ENCODE data around the gene HELZ.
"Not testable (repeated sequence)": the region's sequence is repeated elsewhere in the genome, so short reads cannot be mapped to it uniquely, and the experiment has no call there.

Gene HELZ

DNA sequence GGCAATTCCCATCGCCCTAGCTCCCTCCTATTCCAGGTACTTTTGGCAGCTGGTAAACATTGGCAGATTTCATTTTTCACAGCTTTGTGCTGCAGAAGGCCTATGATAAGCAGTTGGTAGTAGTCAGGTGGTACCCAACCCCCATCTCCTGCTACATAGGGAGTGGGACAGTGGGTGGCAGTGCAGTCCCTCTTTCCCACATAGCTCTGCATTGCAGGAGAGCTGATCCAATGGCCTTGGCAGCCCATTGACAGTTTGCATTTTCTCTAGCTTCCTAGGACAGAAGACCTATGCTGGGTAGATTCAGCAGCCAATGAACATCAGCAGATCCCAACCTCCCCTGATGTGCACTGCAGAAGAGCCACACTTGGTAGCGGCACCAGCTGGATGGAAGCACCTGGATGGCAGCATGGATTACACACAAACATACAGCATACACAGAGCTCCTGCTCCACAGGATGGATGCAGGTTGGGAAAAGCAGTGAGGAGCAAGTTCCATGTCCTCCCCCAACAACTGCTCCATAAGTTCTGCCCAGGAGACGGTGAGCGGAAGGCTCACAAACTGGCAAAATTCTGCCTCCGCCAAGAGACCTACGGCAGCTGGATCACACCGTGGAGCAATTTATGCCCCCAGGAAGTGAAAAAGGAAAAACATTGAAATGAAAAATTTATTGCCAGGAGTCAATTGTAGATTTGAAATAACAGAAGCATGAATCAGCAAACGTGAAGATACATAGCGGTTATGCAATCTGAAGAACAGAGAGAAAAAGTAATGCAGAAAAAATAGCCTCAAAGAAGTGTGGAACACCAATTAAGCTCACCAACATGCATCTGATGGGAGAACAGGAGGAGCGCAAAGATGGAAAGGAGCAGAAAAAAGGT, 105.0 kb downstream of the HELZ start:
- no peak for DNase-seq (ENCODE audit: low spot score)

GRCh38 chr17:67139289-67139688, 105.7 kb downstream of the HELZ start:
- no peak for DNase-seq (ENCODE audit: low spot score)

- no peak for DNase-seq (ENCODE audit: low spot score)
These were observed 106.6 kb downstream of the HELZ start for GRCh38 chr17:67138392-67138791.

- no peak for DNase-seq (ENCODE audit: low spot score)
These were observed 107.1 kb downstream of the HELZ start for GRCh38 chr17:67137860-67138259.

DNA sequence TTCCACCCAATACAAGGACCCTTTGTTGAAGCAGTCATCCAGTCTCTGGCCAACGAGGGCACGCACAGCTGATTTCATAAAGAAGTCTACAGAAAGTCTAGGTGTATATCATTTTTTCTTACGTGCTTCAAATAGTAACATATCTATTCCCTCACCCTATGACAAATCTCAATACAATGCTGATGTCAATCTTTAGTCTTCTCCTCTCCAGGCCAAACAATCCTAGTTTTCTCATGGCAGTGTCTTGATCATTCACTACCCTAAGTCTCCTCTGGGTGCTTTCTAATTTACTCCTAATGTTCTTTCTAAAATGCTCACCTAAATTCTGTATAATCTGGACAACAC, 108.0 kb downstream of the HELZ start:
- no peak for DNase-seq (ENCODE audit: low spot score)

DNA sequence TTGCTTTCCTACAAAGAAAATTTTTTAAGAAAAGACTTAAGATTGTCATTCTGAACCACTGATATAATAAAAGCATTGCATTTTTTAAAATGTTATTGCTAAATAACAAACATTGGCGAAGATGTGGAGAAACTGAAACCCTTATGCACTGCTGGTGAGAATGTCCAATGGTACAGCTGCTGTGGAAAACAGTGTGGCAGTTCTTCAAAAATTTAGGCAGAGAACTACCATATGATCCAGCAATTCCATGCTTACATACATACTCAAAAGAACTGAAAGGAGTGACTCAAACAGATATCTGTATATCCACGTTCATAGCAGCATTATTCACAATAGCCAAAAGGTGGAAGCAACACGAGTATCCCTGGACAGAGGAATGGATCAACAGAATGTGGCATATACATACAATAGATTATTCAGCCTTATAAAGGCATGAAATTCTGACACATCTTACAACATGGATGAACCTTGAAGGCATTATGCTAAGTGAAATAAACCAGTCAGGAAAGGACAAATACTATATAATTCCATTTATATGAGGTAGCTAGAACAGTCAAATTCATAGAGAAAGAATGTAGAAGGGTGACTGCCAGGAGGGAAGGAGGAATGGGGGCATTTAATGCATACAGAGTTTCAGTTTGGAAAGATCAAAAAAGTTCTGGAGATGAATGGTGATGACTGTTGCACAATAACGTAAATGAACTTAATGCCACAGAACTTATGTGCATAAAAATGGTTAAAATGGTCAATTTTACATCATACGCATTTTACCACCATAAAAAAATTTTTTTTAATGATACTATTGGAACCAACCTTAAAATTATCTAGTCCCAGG, 108.6 kb downstream of the HELZ start:
- no peak for DNase-seq (ENCODE audit: low spot score)

DNA sequence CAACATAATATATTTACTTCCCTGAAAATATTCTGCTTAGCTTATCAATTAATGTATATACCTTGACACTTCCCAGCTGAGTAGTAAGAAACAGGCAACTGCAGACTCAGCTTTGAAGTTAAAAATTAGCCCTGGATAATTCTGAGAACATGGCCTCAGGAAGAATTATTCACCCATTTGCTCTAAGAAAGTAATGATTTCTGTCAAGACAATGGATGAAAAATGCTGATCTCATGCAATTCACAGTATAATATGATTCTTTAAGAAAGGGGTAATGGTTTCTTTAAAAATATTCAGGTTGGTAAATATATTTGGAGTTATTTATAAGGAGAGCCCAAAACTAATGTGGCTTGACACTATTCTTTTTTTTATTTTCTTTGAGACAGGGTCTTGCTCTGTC, 111.8 kb downstream of the HELZ start:
- no peak for DNase-seq (ENCODE audit: low spot score)

- DNase-seq (ENCODE audit: low spot score): no peak
These were observed 112.6 kb downstream of the HELZ start for GRCh38 chr17:67132366-67132765.

DNA sequence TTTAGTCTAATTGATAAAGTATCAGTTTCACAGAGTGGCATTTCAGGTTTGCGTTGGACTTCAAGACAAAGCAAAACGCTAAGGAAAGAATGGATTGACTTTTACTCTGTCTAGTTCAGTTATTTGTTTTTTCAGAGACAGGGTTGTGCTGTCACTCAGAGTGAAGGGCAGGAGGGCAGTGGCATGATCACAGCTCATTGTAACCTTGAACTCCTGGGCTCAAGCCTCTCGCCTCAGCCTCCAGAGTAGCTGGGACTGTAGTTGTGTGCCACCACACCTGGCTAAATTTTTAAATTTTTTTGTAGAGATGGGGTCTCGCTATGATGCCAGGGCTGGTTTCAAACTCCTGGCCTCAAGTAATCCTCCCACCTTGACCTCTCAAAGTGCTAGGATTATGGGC, 114.2 kb downstream of the HELZ start:
- DNase-seq (ENCODE audit: low spot score): no peak

GRCh38 chr17:67129283-67129682, 115.7 kb downstream of the HELZ start:
- no peak for DNase-seq (ENCODE audit: low spot score)

- DNase-seq (ENCODE audit: low spot score): no peak
These were observed 116.3 kb downstream of the HELZ start for GRCh38 chr17:67128700-67129099.

GRCh38 chr17:67127925-67128324, 117.1 kb downstream of the HELZ start:
- no peak for DNase-seq (ENCODE audit: low spot score)

GRCh38 chr17:67126983-67127382, 118.0 kb downstream of the HELZ start:
- DNase-seq (ENCODE audit: low spot score): no peak

GRCh38 chr17:67126543-67126942, 118.5 kb downstream of the HELZ start:
- DNase-seq (ENCODE audit: low spot score): not testable (repeated sequence)

DNA sequence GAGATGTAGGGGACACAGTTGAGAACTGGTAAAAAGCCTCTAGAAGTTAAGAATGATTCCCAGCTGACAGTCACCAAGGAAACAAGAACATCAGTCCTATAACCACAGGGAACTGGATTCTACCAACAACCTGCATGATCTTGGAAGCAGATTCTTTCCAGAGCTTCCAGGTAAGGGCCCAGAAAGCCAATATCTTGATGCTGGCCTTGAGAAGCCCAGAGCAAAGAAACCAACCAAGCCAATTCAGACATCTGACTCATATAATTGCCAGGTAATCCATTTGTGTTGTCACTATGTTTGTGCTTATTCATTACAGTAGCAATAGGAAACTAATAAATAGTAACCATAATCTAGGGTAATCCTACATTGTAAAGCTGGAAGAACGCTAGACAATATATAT, 119.1 kb downstream of the HELZ start:
- DNase-seq (ENCODE audit: low spot score): no peak

GRCh38 chr17:67125417-67125816, 119.6 kb downstream of the HELZ start:
- DNase-seq (ENCODE audit: low spot score): no peak

DNA sequence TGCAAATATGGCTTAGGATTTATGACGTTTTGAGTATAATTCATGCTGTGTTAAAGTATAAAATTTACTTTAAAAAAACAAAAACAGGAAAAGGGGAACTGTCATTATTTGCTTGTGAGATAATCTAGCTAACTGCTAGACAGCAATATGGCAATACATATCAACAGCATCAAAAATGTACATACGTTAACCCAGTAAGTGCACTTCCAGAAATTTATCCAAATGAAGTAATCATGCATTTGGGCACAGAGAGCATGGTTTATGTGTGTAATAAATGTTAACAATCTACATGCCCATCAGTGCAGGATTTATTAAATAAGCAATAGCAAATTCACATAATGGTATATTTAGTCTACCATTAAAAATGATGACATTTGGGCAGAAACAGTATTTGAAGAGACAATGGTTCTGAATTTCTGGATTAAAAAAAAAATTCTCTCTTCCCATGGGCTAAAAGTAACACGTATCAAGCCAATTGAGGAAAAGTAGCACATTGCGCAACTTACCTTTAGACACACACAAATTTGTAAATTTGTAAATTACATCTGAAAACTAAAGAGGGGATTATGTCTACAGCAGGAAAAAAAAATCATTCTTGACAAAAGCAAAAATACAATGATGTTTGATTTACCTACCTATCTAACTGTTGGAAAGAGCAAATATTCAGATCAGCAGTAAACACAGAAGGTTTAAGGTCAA, 120.4 kb downstream of the HELZ start:
- DNase-seq (ENCODE audit: low spot score): no peak

DNA sequence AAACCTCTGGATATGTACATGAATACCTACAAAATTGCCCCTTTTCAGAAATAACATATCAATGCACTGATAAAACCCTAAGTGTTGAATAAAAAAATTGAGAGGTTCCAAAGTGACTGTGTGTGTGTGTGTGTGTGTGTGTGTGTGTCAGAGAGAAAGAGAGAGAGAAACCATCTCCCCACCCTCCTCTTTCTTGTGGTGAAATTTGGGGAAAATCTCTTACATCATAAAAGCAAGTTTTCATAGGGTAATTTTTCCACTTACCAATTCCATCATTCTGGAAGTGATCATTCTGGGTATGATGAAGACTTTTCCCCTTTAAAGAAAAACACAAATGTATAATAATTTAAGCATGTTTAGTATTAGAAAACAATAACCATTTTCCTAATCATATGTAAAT, 121.3 kb downstream of the HELZ start:
- DNase-seq (ENCODE audit: low spot score): no peak

GRCh38 chr17:67121316-67121891, 123.6 kb downstream of the HELZ start:
- no peak for DNase-seq (ENCODE audit: low spot score)

DNA sequence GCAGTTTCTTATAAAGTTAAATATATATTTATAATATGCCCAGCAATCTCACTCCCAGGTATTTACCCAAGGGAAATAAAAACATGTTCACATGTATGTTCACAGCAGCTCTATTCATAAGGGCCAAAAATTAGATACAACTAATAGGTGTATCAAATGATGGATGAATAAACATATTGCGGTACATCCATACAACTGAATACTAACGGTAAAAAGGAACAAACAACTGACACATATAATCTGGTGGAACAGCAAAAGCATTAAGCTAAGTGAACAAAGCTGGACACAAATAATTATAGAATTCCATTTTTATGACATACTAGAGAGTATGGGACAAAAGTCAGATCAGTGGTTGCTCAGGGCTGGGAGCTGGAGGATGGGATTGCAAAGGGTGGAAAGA, 125.9 kb downstream of the HELZ start:
- DNase-seq (ENCODE audit: low spot score): no peak

GRCh38 chr17:67116045-67116575, 128.9 kb downstream of the HELZ start:
- no peak for DNase-seq (ENCODE audit: low spot score)

DNA sequence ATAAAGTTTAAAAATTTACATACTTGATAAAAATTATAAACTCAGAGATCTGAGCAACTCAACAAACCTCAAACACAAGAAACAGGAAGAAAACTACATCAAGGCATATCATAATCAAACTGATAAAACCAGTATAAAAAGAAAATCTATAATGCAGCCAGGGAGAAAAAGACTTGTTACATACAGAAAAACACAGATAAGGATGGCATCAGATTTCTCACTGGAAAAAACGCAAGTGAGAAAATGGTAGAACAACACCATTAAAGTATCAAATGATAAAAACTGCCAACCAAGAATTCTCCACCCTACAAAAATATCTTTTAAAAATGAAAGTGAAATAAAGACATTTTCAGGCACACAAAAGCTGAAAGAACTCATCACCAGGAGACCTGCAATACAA, 129.6 kb downstream of the HELZ start:
- DNase-seq (ENCODE audit: low spot score): no peak
